CD14-positive monocyte (primary cell): ENCODE data around the gene ARHGEF11. TPM values are rescaled to one million over a fixed set of nuclear protein-coding genes. Genes with fewer than 3 reads are reported as not detected.

Experiments used
- DNase-seq, 3 donors: peaks; one replicate each; pipeline ENCODE4 v3.0.0-alpha.2; 2011 to 2022
- H2AFZ ChIP-seq: 2 replicates; pipeline ENCODE4 v1.6.0; 2012; ENCODE audit warnings: mild to moderate bottlenecking, low read depth, low read length, inconsistent platforms; ENCODE audit not compliant: insufficient read depth, poor library complexity, severe bottlenecking
- H3K27ac ChIP-seq, 2 donors: 1 replicate in 1 of 2; 2 replicates in 1 of 2; pipeline ENCODE4 v1.5.1; 2012 to 2013; ENCODE audit warnings: low read length in 2 of 2, control low read depth in 1 of 2, inconsistent platforms in 1 of 2, low read depth in 1 of 2, mild to moderate bottlenecking in 1 of 2
- H3K27me3 ChIP-seq, 2 donors: one replicate each; pipeline versions ENCODE4 v1.6.0 to v1.6.1; 2011 to 2013; ENCODE audit warnings: low read length in 2 of 2; ENCODE audit not compliant: control insufficient read depth in 2 of 2, insufficient read depth in 2 of 2
- H3K36me3 ChIP-seq, 2 donors: replicated peaks in 1 of 2; 1 replicate in 1 of 2; 2 replicates in 1 of 2; pipeline versions ENCODE4 v1.5.1 to v1.6.1; 2012 to 2013; ENCODE audit warnings: low read length in 2 of 2, control low read depth in 1 of 2, inconsistent platforms in 1 of 2, mild to moderate bottlenecking in 1 of 2; ENCODE audit not compliant: insufficient read depth in 2 of 2, control insufficient read depth in 1 of 2
- H3K4me1 ChIP-seq, 2 donors: 1 replicate in 1 of 2; 2 replicates in 1 of 2; pipeline versions ENCODE4 v1.5.1 to v1.6.1; 2012 to 2013; ENCODE audit warnings: low read length in 2 of 2, control low read depth in 1 of 2, inconsistent platforms in 1 of 2, mild to moderate bottlenecking in 1 of 2, moderate library complexity in 1 of 2; ENCODE audit not compliant: insufficient read depth in 2 of 2, control insufficient read depth in 1 of 2
- H3K4me2 ChIP-seq: replicated peaks from 2 replicates; pipeline ENCODE3; 2012; ENCODE audit warnings: low read length, moderate library complexity, mild to moderate bottlenecking; ENCODE audit not compliant: poor library complexity, severe bottlenecking; ENCODE audit errors: extremely low read depth
- H3K4me3 ChIP-seq, 3 experiments: fragments of 200-600 bp in 1 of 3; sonication (generic) in 1 of 3; replicated peaks in 1 of 3; 1 replicate in 2 of 3; 2 replicates in 1 of 3; pipeline ENCODE4 v1.5.1; 2011 to 2013; ENCODE audit warnings: low read length in 3 of 3, mild to moderate bottlenecking in 3 of 3, control low read depth in 2 of 3, low read depth in 2 of 3, inconsistent platforms in 1 of 3, moderate library complexity in 1 of 3
- H3K79me2 ChIP-seq: 2 replicates; pipeline ENCODE4 v1.6.0; 2012; ENCODE audit warnings: mild to moderate bottlenecking, control low read depth, inconsistent platforms, low read length, moderate library complexity; ENCODE audit not compliant: insufficient read depth
- H3K9ac ChIP-seq: 2 replicates; pipeline ENCODE4 v1.6.0; 2017; ENCODE audit warnings: low read length, mild to moderate bottlenecking; ENCODE audit not compliant: insufficient read depth, poor library complexity, severe bottlenecking
- H3K9me3 ChIP-seq, 2 donors: replicated peaks in 1 of 2; 1 replicate in 1 of 2; 2 replicates in 1 of 2; pipeline versions ENCODE4 v1.5.1 to v1.6.1; 2012 to 2013; ENCODE audit warnings: low read length in 2 of 2, control low read depth in 1 of 2; ENCODE audit not compliant: control insufficient read depth in 1 of 2, insufficient read depth in 1 of 2
- H4K20me1 ChIP-seq: 2 replicates; pipeline ENCODE4 v1.6.0; 2012; ENCODE audit warnings: mild to moderate bottlenecking, low read length, control low read depth, moderate library complexity; ENCODE audit not compliant: insufficient read depth
- H3K27ac Mint-ChIP-seq, 7 donors: one replicate each; pipeline ENCODE4 v1.8.0; 2020; ENCODE audit warnings: mild to moderate bottlenecking in 7 of 7, mixed read lengths in 7 of 7, moderate library complexity in 6 of 7, inconsistent platforms in 2 of 7
- H3K27me3 Mint-ChIP-seq, 3 donors: one replicate each; pipeline ENCODE4 v1.8.0; 2021 to 2022; ENCODE audit warnings: low read depth in 3 of 3, mild to moderate bottlenecking in 3 of 3, mixed read lengths in 3 of 3, moderate library complexity in 3 of 3, inconsistent platforms in 1 of 3
- H3K36me3 Mint-ChIP-seq, 2 donors: one replicate each; pipeline ENCODE4 v1.8.0; 2020; ENCODE audit warnings: mixed read lengths in 2 of 2, inconsistent platforms in 1 of 2, mild to moderate bottlenecking in 1 of 2
- H3K4me1 Mint-ChIP-seq: one replicate; pipeline ENCODE4 v1.8.0; 2020; ENCODE audit warnings: mild to moderate bottlenecking, mixed read lengths
- H3K4me3 Mint-ChIP-seq, 2 donors: one replicate each; pipeline ENCODE4 v1.8.0; 2020; ENCODE audit warnings: mild to moderate bottlenecking in 2 of 2, mixed read lengths in 2 of 2, moderate library complexity in 1 of 2
- H3K9me3 Mint-ChIP-seq, 7 donors: one replicate each; pipeline ENCODE4 v1.8.0; 2020 to 2022; ENCODE audit warnings: mixed read lengths in 7 of 7, mild to moderate bottlenecking in 6 of 7, moderate library complexity in 6 of 7, inconsistent platforms in 2 of 7
- CTCF ChIP-seq: fragments of 200-600 bp; IDR thresholded peaks from one replicate; pipeline ENCODE4 v1.8.0; 2022; ENCODE audit warnings: antibody characterized with exemption, mild to moderate bottlenecking
- WGBS: methylation state at CpG from one replicate; pipeline ENCODE4 v1.1.5; 2013; ENCODE audit warnings: missing lambda C conversion rate; ENCODE audit not compliant: insufficient coverage; 5-methylcytosine and 5-hydroxymethylcytosine counted together
- intact Hi-C, 2 donors: fragments of 100-400 bp; cut with micrococcal nuclease; formaldehyde crosslinking; loops; one replicate each; pipeline versions ENCODE4 v1.15.0 to v1.15.1; 2023
- polyA plus RNA-seq, 3 donors: library from polyadenylated mRNA; depleted of rRNA in 1 of 3; unstranded in 2 of 3; stranded (reverse) in 1 of 3; fragments of 300-500 nt in 2 of 3; fragments of >200 nt in 1 of 3; fragmentation: Illumina TruSeq in 2 of 3; gene quantifications; 1 replicate in 2 of 3; 2 replicates in 1 of 3; pipeline ENCODE4 v1.2.3, GENCODE V29; 2012 to 2021

ARHGEF11 gene
- polyA plus RNA-seq, 3 donors = 17.0 to 78.5 (median 17.7) TPM

GRCh38 chr1:156908541-156908940 is 137.0 kb downstream of the ARHGEF11 start:
- TF ChIP-seq CTCF = no peak
- H3K9me3 Mint-ChIP-seq = peaks cover 0 to 3% (median 0%) of the 10 kb centered on the region in 7 donors
- no peaks in the 10 kb centered on the region for H3K79me2 ChIP-seq
- no peak overlapping the region for H3K9ac ChIP-seq
- H4K20me1 ChIP-seq = no peaks in the 10 kb centered on the region
- no peak for DNase-seq
- H3K36me3 Mint-ChIP-seq = no peaks in the 10 kb centered on the region
- H3K27me3 Mint-ChIP-seq = peaks cover 1 to 5% (median 4%) of the 10 kb centered on the region in 3 donors
- H3K27me3 ChIP-seq = no peaks in the 10 kb centered on the region
- H3K4me2 ChIP-seq = no peak overlapping the region
- H3K9me3 ChIP-seq = no peaks in the 10 kb centered on the region
- intact Hi-C loops = no loop called here
- peaks cover 18% of the 10 kb centered on the region for H3K4me1 Mint-ChIP-seq
- no peak overlapping the region for H3K4me3 ChIP-seq
- H3K4me1 ChIP-seq = peaks cover 7 to 10% of the 10 kb centered on the region in 2 donors
- WGBS = 94% methylated on average over 28 of the region's 29 CpGs
- H3K27ac Mint-ChIP-seq = no peak overlapping the region
- no peak overlapping the region for H2AFZ ChIP-seq
- H3K36me3 ChIP-seq = no peaks in the 10 kb centered on the region
- H3K4me3 Mint-ChIP-seq = no peak overlapping the region
- H3K27ac ChIP-seq = no peak overlapping the region

GRCh38 chr1:156906206-156906906 is 139.2 kb downstream of the ARHGEF11 start:
- Histone ChIP-seq H3K27ac (no peak overlapping the region), H3K9ac (no peak overlapping the region), H3K79me2 (no peaks in the 10 kb centered on the region), H3K9me3 (no peaks in the 10 kb centered on the region), H3K27me3 (no peaks in the 10 kb centered on the region), H3K4me1 (peaks cover 7 to 10% of the 10 kb centered on the region in 2 donors), H3K4me3 (no peak overlapping the region), H3K4me2 (no peak overlapping the region), H3K36me3 (no peaks in the 10 kb centered on the region), H4K20me1 (no peaks in the 10 kb centered on the region), H2AFZ (no peak overlapping the region)
- DNase-seq = no peak
- peak overlapping the region in 1 of 7 donors; percentile 64 for H3K27ac Mint-ChIP-seq
- no peak for TF ChIP-seq CTCF
- H3K27me3 Mint-ChIP-seq = peaks cover 3 to 8% (median 4%) of the 10 kb centered on the region in 3 donors
- H3K4me3 Mint-ChIP-seq = no peak overlapping the region
- intact Hi-C loops = no loop called here
- peaks cover 0 to 3% (median 0%) of the 10 kb centered on the region in 7 donors for H3K9me3 Mint-ChIP-seq
- 98% methylated on average over 10 of the region's 16 CpGs for WGBS
- H3K4me1 Mint-ChIP-seq = peaks cover 15% of the 10 kb centered on the region
- H3K36me3 Mint-ChIP-seq = no peaks in the 10 kb centered on the region
